ENCODE data around the gene NHERF2. TPM values are rescaled to one million over a fixed set of nuclear protein-coding genes. Genes with fewer than 3 reads are reported as not detected.

Gene NHERF2
- 1 to 10 TPM; 4.0 to 5.2 TPM for total RNA-seq

- POLR2A ChIA-PET, result interaction anchor here (0.6 kb wide), 1 partner anchor 648 kb away, joined by 3 read pairs; no protein-coding TSS in a partner anchor
- CTCF ChIA-PET, result interaction anchor here (1.5 to 1.8 kb wide), 2 partner anchors 21 to 114 kb away, joined by 7 to 13 read pairs; partner anchors contain the start of genes NTHL1 and TSC2
Measured at GRCh38 chr16:2026461-2027023, at the start of gene NHERF2. NHERF2 (plus strand) TSS chr16:2026902; CDS start chr16:2027006, 104 bp downstream.

GRCh38 chr16:1976951-1977874, 49.5 kb upstream of the NHERF2 start:
- ChIA-PET CTCF (no interaction called here), POLR2A (no interaction called here)

GRCh38 chr16:1977875-1978268, 48.8 kb upstream of the NHERF2 start:
- CTCF ChIA-PET, result no interaction called here
- POLR2A ChIA-PET, result no interaction called here

GRCh38 chr16:1978476-1979120, 48.1 kb upstream of the NHERF2 start:
- ChIA-PET CTCF (no interaction called here), POLR2A (no interaction called here)

- ChIA-PET POLR2A (interaction anchor here (0.6 kb wide), 1 partner anchor 15 kb away, joined by 4 read pairs; the partner anchor contains the start of gene RPS2), CTCF (no interaction called here)
Measured at GRCh38 chr16:1979271-1980029, 47.3 kb upstream of the NHERF2 start.

GRCh38 chr16:1980030-1980769, 46.5 kb upstream of the NHERF2 start:
- CTCF ChIA-PET, result interaction anchor here (1.2 kb wide), 1 partner anchor 160 kb away, joined by 3 read pairs; no protein-coding TSS in a partner anchor

GRCh38 chr16:1980770-1981087, 46.0 kb upstream of the NHERF2 start:
- CTCF ChIA-PET, result interaction anchor here (1.2 kb wide), 1 partner anchor 160 kb away, joined by 3 read pairs; no protein-coding TSS in a partner anchor
- POLR2A ChIA-PET, result interaction anchor here (0.8 to 1.2 kb wide), 3 partner anchors 9 to 17 kb away, joined by 3 read pairs; no protein-coding TSS in a partner anchor

More at GRCh38 chr16:1980030-1980769, 46.5 kb upstream of the NHERF2 start:
- POLR2A ChIA-PET, result interaction anchor here (0.6 to 1.2 kb wide), 4 partner anchors 8 to 17 kb away, joined by 3 to 4 read pairs (median 3); partner anchors contain the start of gene RPS2

GRCh38 chr16:1981398-1981836, 45.3 kb upstream of the NHERF2 start, which contains the start of gene NOXO1:
NOXO1 (minus strand) TSS chr16:1981469; CDS start chr16:1981179, 290 bp downstream.
- CTCF ChIA-PET, result interaction anchor here (0.8 to 1.5 kb wide), 2 partner anchors 9 to 16 kb away, joined by 3 to 5 read pairs; no protein-coding TSS in a partner anchor
- POLR2A ChIA-PET, result interaction anchor here (1.1 to 1.9 kb wide), 3 partner anchors 12 to 200 kb away, joined by 3 to 4 read pairs (median 3); partner anchors contain the start of gene RPS2

- POLR2A ChIA-PET, result interaction anchor here (1.1 to 1.9 kb wide), 2 partner anchors 17 to 201 kb away, joined by 3 to 4 read pairs; partner anchors contain the start of gene RPS2
- CTCF ChIA-PET, result interaction anchor here (0.8 to 1.5 kb wide), 2 partner anchors 9 to 17 kb away, joined by 3 to 5 read pairs; no protein-coding TSS in a partner anchor
Measured at GRCh38 chr16:1982013-1982433, 44.7 kb upstream of the NHERF2 start.

GRCh38 chr16:1982991-1983543, 43.6 kb upstream of the NHERF2 start:
- ChIA-PET POLR2A (interaction anchor here (0.7 to 2.2 kb wide), 4 partner anchors 8 to 18 kb away, joined by 3 to 9 read pairs (median 4); partner anchors contain the start of genes RPS2 and TBL3), CTCF (interaction anchor here (0.8 to 1.2 kb wide), 3 partner anchors 18 to 157 kb away, joined by 3 to 4 read pairs (median 3); no protein-coding TSS in a partner anchor)

- ChIA-PET POLR2A (interaction anchor here (1.0 to 2.2 kb wide), 3 partner anchors 12 to 24 kb away, joined by 4 to 9 read pairs (median 9); partner anchors contain the start of genes NDUFB10, RPS2 and TBL3), CTCF (interaction anchor here (0.7 to 1.6 kb wide), 8 partner anchors 10 to 157 kb away, joined by 3 to 8 read pairs (median 4); partner anchors contain the start of gene TBL3)
Measured at GRCh38 chr16:1983544-1984346, 43.0 kb upstream of the NHERF2 start, which contains the start of gene GFER. GFER (plus strand) TSS chr16:1984193; CDS start chr16:1984219, 26 bp downstream.

GRCh38 chr16:1984347-1985225, 42.1 kb upstream of the NHERF2 start:
- CTCF ChIA-PET, result interaction anchor here (0.7 to 1.6 kb wide), 7 partner anchors 9 to 156 kb away, joined by 3 to 8 read pairs (median 4); partner anchors contain the start of gene TBL3

GRCh38 chr16:1985466-1986150, 41.1 kb upstream of the NHERF2 start:
- ChIA-PET CTCF (interaction anchor here (1.2 to 1.6 kb wide), 3 partner anchors 8 to 155 kb away, joined by 4 to 8 read pairs (median 4); no protein-coding TSS in a partner anchor), POLR2A (interaction anchor here (2.0 to 2.2 kb wide), 2 partner anchors 14 to 20 kb away, joined by 9 read pairs; partner anchors contain the start of genes RPS2 and TBL3)

More at GRCh38 chr16:1984347-1985225, 42.1 kb upstream of the NHERF2 start:
- POLR2A ChIA-PET, result interaction anchor here (0.6 to 2.2 kb wide), 4 partner anchors 13 to 767 kb away, joined by 3 to 9 read pairs (median 6); partner anchors contain the start of genes NDUFB10, RPS2 and TBL3

- ChIA-PET CTCF (interaction anchor here (1.7 kb wide), 1 partner anchor 17 kb away, joined by 6 read pairs; no protein-coding TSS in a partner anchor), POLR2A (no interaction called here)
Measured at GRCh38 chr16:1987198-1987597, 39.5 kb upstream of the NHERF2 start.

Data from activated CD8-positive, alpha-beta memory T cell treated with anti-CD3 and anti-CD28 coated beads for 36 hours (primary cell).